Motor neuron (in vitro differentiated cells): Measurements from ENCODE around the gene FMNL2. TPM values are rescaled to one million over a fixed set of nuclear protein-coding genes. Genes with fewer than 3 reads are reported as not detected.

Experiments
- ATAC-seq, 8 experiments: fragments of 200-7000 bp; cut with Tn5 transposase; replicated peaks in 6 of 8; 2 replicates each; pipeline ENCODE4 v1.8.0; 2021; ENCODE audit warnings: mild to moderate bottlenecking in 8 of 8, moderate library complexity in 8 of 8
- H3K27ac ChIP-seq, 2 donors: fragments of 250-450 bp; sonication (Bioruptor Pico); 2 replicates each; pipeline ENCODE4 v1.9.0; 2021; ENCODE audit warnings: antibody characterized with exemption in 2 of 2, mild to moderate bottlenecking in 2 of 2, moderate library complexity in 1 of 2
- H3K4me1 ChIP-seq, 2 donors: fragments of 250-450 bp; sonication (Bioruptor Pico); replicated peaks in 1 of 2; 2 replicates each; pipeline ENCODE4 v1.6.1; 2021; ENCODE audit warnings: antibody characterized with exemption in 2 of 2, mild to moderate bottlenecking in 2 of 2, moderate library complexity in 1 of 2
- H3K4me3 ChIP-seq, 5 donors: fragments of 250-450 bp; sonication (Bioruptor Pico); 2 replicates each; pipeline ENCODE4 v1.9.0; 2021; ENCODE audit warnings: antibody characterized with exemption in 5 of 5, mild to moderate bottlenecking in 5 of 5, moderate library complexity in 4 of 5
- whole genome bisulfite sequencing, 10 experiments: fragments of 450-650 bp; shearing (Covaris generic); methylation state at CpG; one replicate each; pipeline ENCODE4 v1.0.0; 2022; 5-methylcytosine and 5-hydroxymethylcytosine counted together
- in situ Hi-C, 9 experiments: fragments of 400-800 bp; cut with MboI; loops; one replicate each; pipeline ENCODE4 v1.15.0; 2021; ENCODE audit warnings: low sequenced_read_pairs in 9 of 9, low pct_unique_long_range_greater_than_20kb in 2 of 9; ENCODE audit not compliant: unreplicated experiment in 9 of 9
- total RNA-seq, 8 experiments: library from RNA; unstranded; fragments of 300-600 nt; gene quantifications; 2 replicates each; pipeline versions ENCODE4 v1.2.3 to v1.2.4, GENCODE V29; 2022

FMNL2 gene
- total RNA-seq, 8 experiments from 2014 or later, result 28.9 to 179 (median 64.2) TPM

GRCh38 chr2:152695763-152696162, 360.8 kb downstream of the FMNL2 start:
- no peak for ATAC-seq
- no peak overlapping the region for H3K4me3 ChIP-seq
- 80 to 100% (median 94%) methylated on average over 2 to 3 of the region's 3 CpGs for WGBS, 10 experiments
- H3K4me1 ChIP-seq, result no peaks in the 10 kb centered on the region
- H3K27ac ChIP-seq, result no peak overlapping the region
- in situ Hi-C loops, result no loop called here

- ATAC-seq, result no peak
- in situ Hi-C loops, result no loop called here
- Histone ChIP-seq H3K4me3 (no peak overlapping the region), H3K27ac (no peak overlapping the region), H3K4me1 (no peaks in the 10 kb centered on the region)
- 100% methylated on average over 1 of the region's 1 CpG; no CpG with 5 or more reads in 7 of the 10 experiments for WGBS, 10 experiments
Measured at GRCh38 chr2:152696476-152696875, 361.5 kb downstream of the FMNL2 start.

Other genes starting within 250 kb of the FMNL2 start
- 100 to 1,000 TPM in 1 of 8 experiments, 10 to 100 TPM in 5, 1 to 10 TPM in 2; 6.7 to 116 (median 19.0) TPM for gene CACNB4, start 236.1 kb upstream of the FMNL2 start, total RNA-seq
- gene STAM2, start 159.4 kb upstream of the FMNL2 start, total RNA-seq, result 10 to 100 TPM; 14.3 to 43.9 (median 22.2) TPM